GM12878 (cell line): ENCODE measurements around the gene FAM170B. TPM values are rescaled to one million over a fixed set of nuclear protein-coding genes. Genes with fewer than 3 reads are reported as not detected.

Experiments
- ATAC-seq: fragments of 200-7000 bp; cut with Tn5 transposase; 3 replicates; pipeline ENCODE4 v1.9.1; 2020; ENCODE audit warnings: mild to moderate bottlenecking, moderate library complexity
- BruUV-seq: library from RNA; stranded (reverse); fragments of 400-500 nt; replicated peaks from 2 replicates; lab custom pipeline; 2021; lab: Mats Ljungman, UMichigan
- CTCF ChIA-PET: fragments of 300-600 bp; sonication (Branson Sonifier 250); formaldehyde crosslinking; extraction: SDS; loops from one replicate; lab custom pipeline; 2021; ENCODE audit warnings: inconsistent platforms; lab: Yijun Ruan, JAX
- POLR2A ChIA-PET: fragments of 350-600 bp; formaldehyde crosslinking; extraction: SDS; loops from one replicate; lab custom pipeline; 2021; ENCODE audit warnings: inconsistent platforms; lab: Charles Lee
- RAD21 ChIA-PET: fragments of 300-600 bp; sonication (Branson Sonifier 250); formaldehyde crosslinking; loops from one replicate; lab custom pipeline; 2023; ENCODE audit warnings: antibody characterized with exemption; ENCODE audit not compliant: unreplicated experiment; lab: Charles Lee
- SMC1A ChIA-PET: fragments of 300-600 bp; sonication (Branson Sonifier 250); formaldehyde crosslinking; loops from one replicate; lab custom pipeline; 2023; ENCODE audit not compliant: unreplicated experiment, uncharacterized antibody; lab: Charles Lee
- DNase-seq: peaks from one replicate; pipeline ENCODE4 v3.0.0-alpha.2; 2011; ENCODE audit warnings: low read depth, low spot score
- FAIRE-seq: peaks from 3 replicates; lab custom pipeline; 2011; peaks lifted over from hg19 to GRCh38; lab: Jason Lieb, UNC
- H2AFZ ChIP-seq: 2 replicates; pipeline ENCODE4 v1.6.0; 2011; ENCODE audit warnings: low read depth, low read length, control low read depth; ENCODE audit not compliant: control insufficient read depth
- H3K27ac ChIP-seq: 2 replicates; pipeline ENCODE4 v1.5.1; 2011; ENCODE audit warnings: control low read depth; ENCODE audit not compliant: control insufficient read depth, insufficient read depth
- H3K27me3 ChIP-seq, 2 experiments: replicated peaks in 1 of 2; 2 replicates each; pipeline versions ENCODE4 v1.6.0 to v1.6.1; 2011; ENCODE audit warnings: low read length in 1 of 2; ENCODE audit not compliant: control insufficient read depth in 2 of 2, insufficient read depth in 2 of 2
- H3K36me3 ChIP-seq, 2 experiments: 2 replicates each; pipeline ENCODE4 v1.5.1; 2011; ENCODE audit warnings: low read length in 1 of 2; ENCODE audit not compliant: control insufficient read depth in 2 of 2, insufficient read depth in 2 of 2
- H3K4me1 ChIP-seq: 2 replicates; pipeline ENCODE4 v1.6.1; 2011; ENCODE audit warnings: mild to moderate bottlenecking, low read length, moderate library complexity, mixed read lengths; ENCODE audit not compliant: control insufficient read depth, insufficient read depth
- H3K4me2 ChIP-seq: 2 replicates; pipeline ENCODE4 v1.6.0; 2011; ENCODE audit warnings: control low read depth; ENCODE audit not compliant: control insufficient read depth, insufficient read depth
- H3K4me3 ChIP-seq: fragments of 200-600 bp; sonication (generic); 2 replicates; pipeline ENCODE4 v1.5.1; 2016
- H3K79me2 ChIP-seq: 2 replicates; pipeline ENCODE4 v1.6.0; 2011; ENCODE audit warnings: low read length; ENCODE audit not compliant: control insufficient read depth, insufficient read depth
- H3K9ac ChIP-seq: 2 replicates; pipeline ENCODE4 v1.8.0; 2011; ENCODE audit warnings: low read length, control low read depth, mixed read lengths; ENCODE audit not compliant: control insufficient read depth, insufficient read depth
- H3K9me3 ChIP-seq: replicated peaks from 3 replicates; pipeline ENCODE4 v1.5.1; 2011; ENCODE audit warnings: mild to moderate bottlenecking, low read length; ENCODE audit not compliant: control insufficient read depth, insufficient read depth
- H4K20me1 ChIP-seq: 2 replicates; pipeline ENCODE4 v1.6.0; 2011; ENCODE audit not compliant: control insufficient read depth, insufficient read depth
- ATF3 ChIP-seq: IDR thresholded peaks from 2 replicates; pipeline ENCODE4 v1.6.1; 2011; ENCODE audit warnings: low read depth, mild to moderate bottlenecking, low read length, moderate library complexity, borderline replicate concordance; ENCODE audit errors: extremely low read depth
- CBX5 ChIP-seq: sonication (generic); IDR thresholded peaks from 2 replicates; pipeline ENCODE4 v1.6.1; 2016; ENCODE audit warnings: low read depth, moderate library complexity, mild to moderate bottlenecking, inconsistent platforms
- DPF2 ChIP-seq: fragments of 450-650 bp; IDR thresholded peaks from 2 replicates; pipeline ENCODE4 v1.6.1; 2017; ENCODE audit warnings: mild to moderate bottlenecking
- FOS ChIP-seq: IDR thresholded peaks from 3 replicates; pipeline ENCODE4 v1.6.1; 2011; ENCODE audit warnings: borderline replicate concordance; ENCODE audit not compliant: insufficient read length; ENCODE audit errors: extremely low read depth
- HCFC1 ChIP-seq: fragments of 150-350 bp; IDR thresholded peaks from 2 replicates; pipeline ENCODE4 v1.6.1; 2014; ENCODE audit warnings: low read length
- IKZF1 ChIP-seq: fragments of 450-650 bp; conservative IDR thresholded peaks from 2 replicates; pipeline ENCODE4 v1.6.1; 2017; ENCODE audit warnings: antibody characterized with exemption, mild to moderate bottlenecking
- JUND ChIP-seq: IDR thresholded peaks from 2 replicates; pipeline ENCODE4 v1.6.1; 2012; ENCODE audit warnings: low read depth, mild to moderate bottlenecking, low read length, improper control_type of control experiment, moderate library complexity
- TAF1 ChIP-seq: IDR thresholded peaks from 2 replicates; pipeline ENCODE4 v1.6.1; 2011; ENCODE audit warnings: mild to moderate bottlenecking, low read depth, low read length, borderline replicate concordance
- TCF7 ChIP-seq: IDR thresholded peaks from 2 replicates; pipeline ENCODE4 v1.6.1; 2014; ENCODE audit warnings: antibody characterized with exemption, borderline replicate concordance
- USF1 ChIP-seq: IDR thresholded peaks from 2 replicates; pipeline ENCODE4 v1.6.1; 2011; ENCODE audit warnings: borderline replicate concordance, low read depth, mild to moderate bottlenecking, moderate library complexity, mixed read lengths, low read length; ENCODE audit not compliant: insufficient read depth; ENCODE audit errors: extremely low read length
- USF2 ChIP-seq: IDR thresholded peaks from 2 replicates; pipeline ENCODE4 v1.6.1; 2011; ENCODE audit warnings: low read depth, low read length, improper control_type of control experiment, borderline replicate concordance
- WGBS: methylation state at CpG from one replicate; pipeline ENCODE4 v1.1.6; 2016; ENCODE audit warnings: low lambda C conversion rate; ENCODE audit not compliant: insufficient replicate concordance, insufficient coverage; ENCODE audit errors: missing lambda C conversion rate; 5-methylcytosine and 5-hydroxymethylcytosine counted together
- in situ Hi-C: fragments of 300-500 bp; cut with MboI; formaldehyde crosslinking; loops from 9 replicates; pipeline ENCODE4 v1.14.3; 2018; ENCODE audit warnings: mixed read lengths
- intact Hi-C: fragments of 100-400 bp; cut with micrococcal nuclease; formaldehyde crosslinking; loops from one replicate; pipeline ENCODE4 v1.14.2; 2022; ENCODE audit not compliant: unreplicated experiment
- polyA plus RNA-seq, 11 experiments: library from polyadenylated mRNA; depleted of rRNA in 4 of 11; unstranded in 6 of 11; stranded (reverse) in 5 of 11; fragments of >200 nt; fragmentation: Nextera tagmentation in 4 of 11; fragmentation: Illumina TruSeq in 1 of 11; extraction: Ambion mirVana in 4 of 11; extraction: Trizol in 1 of 11; gene quantifications; 1 replicate in 1 of 11; 2 replicates in 10 of 11; pipeline versions ENCODE4 v1.2.1 to v1.2.3, GENCODE V29; 2011 to 2016; ENCODE audit warnings: inconsistent platforms in 2 of 11, missing spikeins in 2 of 11, low read depth in 1 of 11
- total RNA-seq, 4 experiments: library from RNA; depleted of rRNA in 3 of 4; stranded (reverse); fragments of >200 nt in 3 of 4; fragmentation: Illumina TruSeq in 1 of 4; extraction: Trizol in 1 of 4; gene quantifications; 2 replicates each; pipeline versions ENCODE4 v1.2.1 to v1.2.3, GENCODE V29; 2013 to 2021
- TF ChIP-seq, protein P1 (sequence below): fragments of 450-650 bp; formaldehyde crosslinking; IDR thresholded peaks from 2 replicates; pipeline ENCODE4 v1.4.0; 2020; ENCODE audit warnings: mild to moderate bottlenecking, moderate library complexity

The FAM170B gene
- total and polyA plus RNA-seq, 10 of the 15 experiments (the other 5 are each of a cell fraction or from before 2014, with no cell fraction given) = not detected

GRCh38 chr10:49134327-49134726, 506 bp upstream of the FAM170B start:
- Histone ChIP-seq H3K27me3 (no peaks in the 10 kb centered on the region), H3K4me3 (no peak overlapping the region), H3K79me2 (no peaks in the 10 kb centered on the region), H3K36me3 (no peaks in the 10 kb centered on the region), H3K9me3 (no peaks in the 10 kb centered on the region), H3K4me1 (no peaks in the 10 kb centered on the region), H3K4me2 (no peak overlapping the region), H3K9ac (no peak overlapping the region), H4K20me1 (no peaks in the 10 kb centered on the region), H2AFZ (no peak overlapping the region), H3K27ac (no peak overlapping the region)
- FAIRE-seq (no peak), ATAC-seq (no peak), DNase-seq (no peak)
- POLR2A ChIA-PET = no interaction called here
- RAD21 ChIA-PET = interaction anchor here (2.5 kb wide), 1 partner anchor 38 kb away, joined by 8 read pairs; no protein-coding TSS in a partner anchor
- SMC1A ChIA-PET = no interaction called here
- BruUV-seq = no TSS peak
- TF ChIP-seq IKZF1 (0 out of 2 replicates have a peak, but pooled peaks have one; percentile 9), DPF2 (no peak), USF2 (no peak), HCFC1 (no peak)
- CTCF ChIA-PET = interaction anchor here (1.9 kb wide), 1 partner anchor 44 kb away, joined by 5 read pairs; no protein-coding TSS in a partner anchor
- WGBS = 2% methylated on average over 3 of the region's 3 CpGs
- in situ Hi-C loops = no loop called here
- intact Hi-C loops = no loop called here

DNA sequence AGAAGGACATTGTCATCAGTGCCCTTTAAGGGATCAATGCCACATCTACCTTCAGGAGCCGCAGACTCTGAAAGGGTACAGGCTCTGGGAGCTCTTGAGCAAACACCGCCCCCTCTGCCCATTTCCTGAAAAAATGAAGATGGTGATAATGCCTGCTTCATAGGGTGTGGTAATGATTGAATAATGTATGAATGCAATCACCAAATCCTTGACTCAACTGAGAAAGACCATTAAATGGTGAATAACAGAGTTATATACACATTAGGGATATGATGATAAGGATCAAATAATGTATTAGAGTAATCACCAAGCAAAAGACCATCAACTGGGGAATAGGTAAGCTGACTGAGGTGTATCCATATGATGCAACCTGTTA, 1.5 kb downstream of the FAM170B start:
- RAD21 ChIA-PET = no interaction called here
- Histone ChIP-seq H3K9ac (no peak overlapping the region), H3K9me3 (no peaks in the 10 kb centered on the region), H3K27me3 (no peaks in the 10 kb centered on the region), H3K36me3 (no peaks in the 10 kb centered on the region), H4K20me1 (no peaks in the 10 kb centered on the region), H3K4me2 (no peak overlapping the region), H3K27ac (no peak overlapping the region), H3K4me1 (no peaks in the 10 kb centered on the region), H3K79me2 (no peaks in the 10 kb centered on the region), H2AFZ (no peak overlapping the region), H3K4me3 (no peak overlapping the region)
- in situ Hi-C loops = no loop called here
- no peak for FAIRE-seq
- CTCF ChIA-PET = interaction anchor here (1.2 kb wide), 1 partner anchor 9 kb away, joined by 4 read pairs; no protein-coding TSS in a partner anchor
- BruUV-seq = no TSS peak
- intact Hi-C loops = no loop called here
- 60% methylated on average over 2 of the region's 2 CpGs for WGBS
- SMC1A ChIA-PET = no interaction called here
- no peak for ATAC-seq
- POLR2A ChIA-PET = no interaction called here
- DNase-seq = no peak
- TF ChIP-seq FOS (no peak), ATF3 (no peak), CBX5 (no peak), TCF7 (no peak), TAF1 (no peak), USF1 (no peak), JUND (no peak)
- TF ChIP-seq, protein P1, sequence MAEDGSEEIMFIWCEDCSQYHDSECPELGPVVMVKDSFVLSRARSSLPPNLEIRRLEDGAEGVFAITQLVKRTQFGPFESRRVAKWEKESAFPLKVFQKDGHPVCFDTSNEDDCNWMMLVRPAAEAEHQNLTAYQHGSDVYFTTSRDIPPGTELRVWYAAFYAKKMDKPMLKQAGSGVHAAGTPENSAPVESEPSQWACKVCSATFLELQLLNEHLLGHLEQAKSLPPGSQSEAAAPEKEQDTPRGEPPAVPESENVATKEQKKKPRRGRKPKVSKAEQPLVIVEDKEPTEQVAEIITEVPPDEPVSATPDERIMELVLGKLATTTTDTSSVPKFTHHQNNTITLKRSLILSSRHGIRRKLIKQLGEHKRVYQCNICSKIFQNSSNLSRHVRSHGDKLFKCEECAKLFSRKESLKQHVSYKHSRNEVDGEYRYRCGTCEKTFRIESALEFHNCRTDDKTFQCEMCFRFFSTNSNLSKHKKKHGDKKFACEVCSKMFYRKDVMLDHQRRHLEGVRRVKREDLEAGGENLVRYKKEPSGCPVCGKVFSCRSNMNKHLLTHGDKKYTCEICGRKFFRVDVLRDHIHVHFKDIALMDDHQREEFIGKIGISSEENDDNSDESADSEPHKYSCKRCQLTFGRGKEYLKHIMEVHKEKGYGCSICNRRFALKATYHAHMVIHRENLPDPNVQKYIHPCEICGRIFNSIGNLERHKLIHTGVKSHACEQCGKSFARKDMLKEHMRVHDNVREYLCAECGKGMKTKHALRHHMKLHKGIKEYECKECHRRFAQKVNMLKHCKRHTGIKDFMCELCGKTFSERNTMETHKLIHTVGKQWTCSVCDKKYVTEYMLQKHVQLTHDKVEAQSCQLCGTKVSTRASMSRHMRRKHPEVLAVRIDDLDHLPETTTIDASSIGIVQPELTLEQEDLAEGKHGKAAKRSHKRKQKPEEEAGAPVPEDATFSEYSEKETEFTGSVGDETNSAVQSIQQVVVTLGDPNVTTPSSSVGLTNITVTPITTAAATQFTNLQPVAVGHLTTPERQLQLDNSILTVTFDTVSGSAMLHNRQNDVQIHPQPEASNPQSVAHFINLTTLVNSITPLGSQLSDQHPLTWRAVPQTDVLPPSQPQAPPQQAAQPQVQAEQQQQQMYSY (CRISPR knock-in tag) = no peak
